ENCODE data around the gene FAM90A1. TPM values are rescaled to one million over a fixed set of nuclear protein-coding genes. Genes with fewer than 3 reads are reported as not detected.
"Not testable (repeated sequence)": the region's sequence is repeated elsewhere in the genome, so short reads cannot be mapped to it uniquely, and the experiment has no call there.

Gene FAM90A1
- total RNA-seq, 2 donors from 2014 or later = 0.18 to 0.68 TPM

DNA sequence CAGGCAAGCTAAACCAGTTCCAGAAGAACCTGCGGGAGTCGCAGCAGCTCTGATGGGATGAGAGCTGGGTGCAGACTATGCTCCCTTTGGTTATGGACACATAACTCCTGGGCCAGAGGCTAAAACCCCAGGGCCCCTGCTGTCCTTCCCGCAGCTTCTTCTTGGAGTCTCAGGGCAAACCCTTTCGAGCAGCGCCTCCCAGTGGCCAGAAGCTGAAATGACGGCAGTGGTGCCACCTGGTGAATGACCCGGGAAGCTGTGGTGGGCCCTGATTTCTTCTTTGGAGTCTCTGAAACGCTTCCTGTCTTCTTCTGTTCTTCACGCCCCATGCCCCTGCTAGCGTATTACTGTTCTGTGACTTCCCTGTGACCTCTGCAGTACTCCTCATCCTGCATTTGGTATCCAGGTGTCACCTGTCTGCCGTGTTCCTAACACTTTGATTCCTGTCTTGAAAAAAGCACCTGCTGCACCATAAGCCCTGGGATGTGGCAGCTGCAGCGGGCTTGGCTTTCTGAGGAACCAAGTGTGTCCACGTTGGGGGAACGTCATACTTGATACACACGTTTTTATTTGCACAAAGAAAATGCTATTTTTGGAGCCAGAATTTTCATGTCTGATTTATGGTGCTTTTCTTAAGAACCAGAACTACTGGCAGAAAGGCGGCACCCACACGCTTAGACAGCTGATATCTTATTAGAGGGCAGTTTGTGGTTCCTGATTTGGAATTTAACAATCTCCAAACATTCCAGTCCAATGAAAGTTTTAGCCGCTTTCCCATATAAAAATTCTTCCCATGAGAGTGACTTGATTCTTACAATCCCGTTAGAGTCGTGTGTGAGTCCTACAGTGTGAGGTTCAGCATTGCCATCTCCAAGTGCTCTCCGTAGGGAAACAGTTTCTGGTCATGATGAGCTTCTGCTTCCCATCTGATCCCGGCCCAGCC lies 4.5 kb upstream of the FAM90A1 start:
- 23% methylated on average over 22 of the region's 22 CpGs for WGBS
- H3K4me3 ChIP-seq; intact Hi-C loops (cut with DNase I); H3K27ac ChIP-seq; H3K4me1 ChIP-seq (replicated peaks); H3K27me3 ChIP-seq (replicated peaks; ENCODE audit: insufficient read depth); H3K36me3 ChIP-seq; H3K9me3 ChIP-seq: not testable (repeated sequence)
- TF ChIP-seq, protein P1, sequence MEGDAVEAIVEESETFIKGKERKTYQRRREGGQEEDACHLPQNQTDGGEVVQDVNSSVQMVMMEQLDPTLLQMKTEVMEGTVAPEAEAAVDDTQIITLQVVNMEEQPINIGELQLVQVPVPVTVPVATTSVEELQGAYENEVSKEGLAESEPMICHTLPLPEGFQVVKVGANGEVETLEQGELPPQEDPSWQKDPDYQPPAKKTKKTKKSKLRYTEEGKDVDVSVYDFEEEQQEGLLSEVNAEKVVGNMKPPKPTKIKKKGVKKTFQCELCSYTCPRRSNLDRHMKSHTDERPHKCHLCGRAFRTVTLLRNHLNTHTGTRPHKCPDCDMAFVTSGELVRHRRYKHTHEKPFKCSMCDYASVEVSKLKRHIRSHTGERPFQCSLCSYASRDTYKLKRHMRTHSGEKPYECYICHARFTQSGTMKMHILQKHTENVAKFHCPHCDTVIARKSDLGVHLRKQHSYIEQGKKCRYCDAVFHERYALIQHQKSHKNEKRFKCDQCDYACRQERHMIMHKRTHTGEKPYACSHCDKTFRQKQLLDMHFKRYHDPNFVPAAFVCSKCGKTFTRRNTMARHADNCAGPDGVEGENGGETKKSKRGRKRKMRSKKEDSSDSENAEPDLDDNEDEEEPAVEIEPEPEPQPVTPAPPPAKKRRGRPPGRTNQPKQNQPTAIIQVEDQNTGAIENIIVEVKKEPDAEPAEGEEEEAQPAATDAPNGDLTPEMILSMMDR (IDR thresholded peaks at IDR 0.05) = peak; percentile 20 to 65 (median 57)
- peak; percentile 30 for DNase-seq (ENCODE audit: low spot score)

DNA sequence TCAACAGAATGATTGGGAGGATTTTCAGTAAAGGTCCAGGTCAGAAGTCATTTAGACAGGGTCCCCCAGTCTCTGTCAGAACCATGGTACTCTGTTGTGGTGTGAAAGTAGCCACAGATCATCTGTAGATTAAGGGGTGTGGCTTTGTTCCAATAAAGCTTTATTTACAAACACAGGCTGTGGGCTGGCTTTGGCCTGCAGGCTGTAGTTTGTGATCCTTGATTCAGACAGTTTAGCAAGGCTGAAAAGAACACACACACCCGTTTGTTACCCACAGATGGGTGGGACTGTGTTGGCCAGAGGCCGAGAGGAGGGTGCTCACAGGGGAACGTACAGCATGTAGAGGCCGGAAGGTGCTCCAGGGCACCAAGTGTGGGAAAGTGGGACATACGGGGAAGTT lies 3.6 kb upstream of the FAM90A1 start:
- DNase-seq (ENCODE audit: low spot score); H3K27ac ChIP-seq; H3K36me3 ChIP-seq; H3K4me3 ChIP-seq; H3K4me1 ChIP-seq (replicated peaks); H3K9me3 ChIP-seq; intact Hi-C loops (cut with DNase I); H3K27me3 ChIP-seq (replicated peaks; ENCODE audit: insufficient read depth): not testable (repeated sequence)
- WGBS = 24% methylated on average over 3 of the region's 5 CpGs

DNA sequence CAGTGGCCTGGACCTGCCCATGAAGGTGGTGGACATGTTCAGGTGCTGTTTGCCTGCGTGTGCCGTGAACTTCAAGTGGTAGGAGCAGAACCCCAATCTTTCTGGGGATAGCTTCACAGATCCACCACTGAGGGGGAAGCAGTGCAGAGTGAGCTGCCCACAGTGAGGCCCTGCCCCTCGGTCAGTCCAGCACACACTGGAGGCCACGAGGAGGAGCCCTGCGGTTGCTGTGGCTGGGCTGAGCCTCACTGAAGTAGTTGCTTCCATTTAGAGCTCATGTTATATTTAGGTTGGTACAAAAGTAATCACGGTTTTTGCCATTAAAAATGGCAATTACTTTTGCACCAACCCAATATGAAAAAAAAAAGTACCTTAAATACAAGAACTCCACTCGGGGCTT lies 2.1 kb upstream of the FAM90A1 start:
- H3K4me1 ChIP-seq (replicated peaks); intact Hi-C loops (cut with DNase I); H3K27ac ChIP-seq; H3K27me3 ChIP-seq (replicated peaks; ENCODE audit: insufficient read depth); H3K9me3 ChIP-seq; H3K4me3 ChIP-seq; H3K36me3 ChIP-seq; DNase-seq (ENCODE audit: low spot score): not testable (repeated sequence)
- WGBS = 71% methylated on average over 6 of the region's 7 CpGs

DNA sequence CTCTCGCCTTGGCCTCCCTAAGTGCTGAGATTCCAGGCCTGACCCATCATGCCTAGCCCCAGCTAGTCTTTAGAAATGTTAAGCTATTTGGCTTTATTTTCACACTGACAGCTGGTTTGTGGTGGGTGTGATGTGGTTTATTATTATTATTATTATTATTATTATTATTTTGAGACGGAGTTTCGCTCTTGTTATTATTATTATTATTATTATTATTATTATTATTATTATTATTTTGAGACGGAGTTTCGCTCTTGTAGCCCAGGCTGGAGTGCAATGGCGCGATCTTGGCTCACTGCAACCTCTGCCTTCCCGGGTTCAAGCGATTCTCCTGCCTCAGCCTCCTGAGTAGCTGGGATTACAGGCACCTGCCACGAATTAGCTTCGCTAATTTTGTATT lies 1.2 kb upstream of the FAM90A1 start:
- H3K4me1 ChIP-seq (replicated peaks); intact Hi-C loops (cut with DNase I); H3K9me3 ChIP-seq; H3K27me3 ChIP-seq (replicated peaks; ENCODE audit: insufficient read depth); H3K4me3 ChIP-seq; DNase-seq (ENCODE audit: low spot score); H3K27ac ChIP-seq; H3K36me3 ChIP-seq: not testable (repeated sequence)
- WGBS = 92% methylated on average over 11 of the region's 11 CpGs

DNA sequence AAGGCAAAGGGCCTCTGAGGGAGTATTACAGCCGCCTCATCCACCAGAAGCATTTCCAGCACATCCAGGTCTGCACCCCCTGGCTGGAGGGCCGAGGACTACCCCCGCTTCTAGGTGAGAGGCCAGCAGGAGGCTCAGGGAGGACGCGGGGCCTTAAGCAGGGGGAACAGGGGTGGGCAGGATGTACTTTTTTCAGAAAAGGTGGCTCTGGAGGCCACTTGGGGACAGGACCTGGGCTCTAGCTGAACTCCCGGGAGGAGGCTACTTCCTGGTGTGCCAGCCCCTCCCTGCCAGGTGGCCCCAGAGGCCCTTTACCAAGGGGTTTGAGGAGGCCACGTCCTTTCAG lies 287 bp upstream of the FAM90A1 start:
- 46% methylated on average over 7 of the region's 7 CpGs for WGBS
- H3K27me3 ChIP-seq (replicated peaks; ENCODE audit: insufficient read depth); H3K4me1 ChIP-seq (replicated peaks); H3K27ac ChIP-seq; H3K9me3 ChIP-seq; H3K36me3 ChIP-seq; DNase-seq (ENCODE audit: low spot score); intact Hi-C loops (cut with DNase I): not testable (repeated sequence)
- peak overlapping the region in 1 of 2 donors; percentile 25 for H3K4me3 ChIP-seq

DNA sequence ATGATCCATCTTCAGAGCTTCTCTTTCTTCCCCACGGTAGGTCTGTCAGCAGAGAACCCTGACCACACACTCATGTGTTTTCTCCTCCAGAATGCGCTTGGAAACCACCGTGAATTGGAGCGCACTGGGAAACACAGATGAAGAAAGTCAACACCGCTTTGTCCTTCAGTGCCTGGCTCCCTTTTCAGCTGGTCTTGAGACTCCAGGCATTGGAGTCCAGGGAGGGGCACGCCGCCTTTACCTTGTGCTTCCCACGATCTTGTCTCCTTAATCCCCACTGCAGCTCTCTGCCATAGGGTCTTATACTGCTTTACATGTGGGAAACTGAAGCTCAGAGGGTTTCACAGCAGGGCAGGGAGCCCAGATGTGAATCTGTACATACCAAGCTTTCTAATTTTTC lies 1.1 kb downstream of the FAM90A1 start:
- DNase-seq (ENCODE audit: low spot score) = no peak
- 90% methylated on average over 8 of the region's 8 CpGs for WGBS
- no peaks in the 10 kb centered on the region for H3K9me3 ChIP-seq
- no peaks in the 10 kb centered on the region for H3K27me3 ChIP-seq (replicated peaks; ENCODE audit: insufficient read depth)
- H3K4me3 ChIP-seq = no peak overlapping the region
- intact Hi-C loops (cut with DNase I) = no loop called here
- TF ChIP-seq POLR2A (IDR thresholded peaks at IDR 0.05) (no peak), POLR2AphosphoS5 (IDR thresholded peaks at IDR 0.05) (no peak)
- TF ChIP-seq, protein P1 (IDR thresholded peaks at IDR 0.05) = no peak
- no peaks in the 10 kb centered on the region for H3K4me1 ChIP-seq (replicated peaks)
- H3K36me3 ChIP-seq = no peaks in the 10 kb centered on the region
- no peak overlapping the region for H3K27ac ChIP-seq

DNA sequence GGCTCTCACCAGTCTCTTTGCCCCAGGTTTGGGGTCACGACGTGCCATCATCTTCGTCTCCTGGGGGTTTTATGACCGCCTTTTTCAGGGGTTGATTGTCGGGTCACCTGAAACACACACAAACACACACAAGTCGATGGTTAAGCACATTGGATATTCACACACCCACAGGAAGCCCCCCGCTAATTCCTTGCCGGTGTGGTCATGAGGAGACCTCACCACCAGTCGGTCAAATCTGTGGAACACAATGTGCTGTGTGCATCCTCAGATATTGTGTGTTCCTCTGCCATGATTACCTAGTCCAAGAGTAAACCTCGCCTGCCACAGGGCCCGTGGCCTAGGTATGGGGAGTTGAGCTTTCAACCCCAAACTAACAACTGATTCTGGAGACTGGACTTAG lies 2.6 kb downstream of the FAM90A1 start:
- DNase-seq (ENCODE audit: low spot score); H3K4me3 ChIP-seq; H3K36me3 ChIP-seq; H3K27me3 ChIP-seq (replicated peaks; ENCODE audit: insufficient read depth); intact Hi-C loops (cut with DNase I); H3K9me3 ChIP-seq; H3K4me1 ChIP-seq (replicated peaks); H3K27ac ChIP-seq: not testable (repeated sequence)
- 95% methylated on average over 10 of the region's 11 CpGs for WGBS

DNA sequence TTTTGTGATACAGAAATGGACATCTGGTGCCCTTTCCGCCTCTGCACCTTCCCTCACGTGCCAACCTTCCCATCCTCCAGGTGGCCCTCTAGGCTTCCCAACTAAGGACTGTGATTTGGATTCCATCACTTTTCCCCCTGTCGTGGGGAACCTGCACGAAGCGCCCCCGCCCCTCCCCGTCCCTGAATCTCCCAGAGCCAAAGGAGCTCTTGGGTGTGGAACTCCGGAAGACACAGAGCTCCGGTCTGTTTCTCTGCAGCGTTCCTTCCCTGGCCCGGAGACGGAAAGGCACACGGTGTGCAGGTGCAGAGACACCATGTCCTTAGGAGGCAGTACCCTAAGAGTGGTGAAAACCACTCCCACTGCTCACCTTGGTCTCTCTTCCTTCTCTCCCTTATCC lies 3.8 kb downstream of the FAM90A1 start:
- intact Hi-C loops (cut with DNase I); H3K4me1 ChIP-seq (replicated peaks); H3K4me3 ChIP-seq; H3K27ac ChIP-seq; H3K36me3 ChIP-seq; H3K27me3 ChIP-seq (replicated peaks; ENCODE audit: insufficient read depth); H3K9me3 ChIP-seq; DNase-seq (ENCODE audit: low spot score): not testable (repeated sequence)
- 82% methylated on average over 13 of the region's 13 CpGs for WGBS

DNA sequence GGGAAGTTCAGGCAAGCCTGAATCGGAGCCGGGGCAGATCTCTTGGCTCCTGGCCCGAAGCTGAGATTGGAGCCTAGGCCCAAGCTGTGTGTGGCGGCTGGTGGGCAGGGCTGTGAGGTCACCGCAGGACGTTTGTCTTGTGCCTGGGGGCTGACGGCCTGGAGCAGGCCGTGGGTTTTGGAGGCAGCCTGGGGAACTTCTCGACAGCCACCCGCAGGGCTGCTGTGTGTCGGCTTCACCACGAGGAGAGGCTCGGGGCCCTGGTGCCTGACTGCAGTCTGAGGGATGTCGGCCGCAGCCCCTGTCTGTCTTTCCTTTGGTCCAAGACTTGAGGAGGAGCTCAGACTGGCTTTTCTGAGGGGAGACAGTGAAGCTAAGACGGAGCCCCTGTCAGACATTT lies 5.1 kb downstream of the FAM90A1 start:
- DNase-seq (ENCODE audit: low spot score); H3K27ac ChIP-seq; H3K36me3 ChIP-seq; H3K4me1 ChIP-seq (replicated peaks); H3K27me3 ChIP-seq (replicated peaks; ENCODE audit: insufficient read depth); H3K9me3 ChIP-seq; intact Hi-C loops (cut with DNase I); H3K4me3 ChIP-seq: not testable (repeated sequence)
- WGBS = 98% methylated on average over 15 of the region's 16 CpGs

DNA sequence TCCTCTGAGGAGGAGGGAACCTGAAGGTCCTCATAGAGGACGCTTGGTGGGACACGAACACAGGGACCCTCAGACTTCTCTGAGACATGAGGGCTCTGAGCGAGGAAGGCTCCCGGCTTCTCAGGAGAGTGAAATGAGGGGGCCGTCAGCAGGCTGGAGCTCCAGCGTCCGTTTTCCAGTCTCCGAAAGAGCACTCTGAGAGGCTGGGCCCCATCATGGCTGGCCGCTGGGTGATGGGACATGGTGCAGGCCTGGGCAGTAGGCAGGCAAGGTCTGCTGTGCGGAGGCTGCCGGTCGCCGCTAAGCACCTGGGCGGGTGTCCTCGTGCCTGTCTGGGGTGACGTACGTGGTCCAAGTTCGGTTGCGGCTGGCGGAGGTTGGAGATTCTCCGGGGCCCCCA lies 5.6 kb downstream of the FAM90A1 start:
- H3K4me3 ChIP-seq; H3K9me3 ChIP-seq; DNase-seq (ENCODE audit: low spot score); H3K27ac ChIP-seq; intact Hi-C loops (cut with DNase I); H3K4me1 ChIP-seq (replicated peaks); H3K36me3 ChIP-seq; H3K27me3 ChIP-seq (replicated peaks; ENCODE audit: insufficient read depth): not testable (repeated sequence)
- WGBS = 90% methylated on average over 10 of the region's 21 CpGs

DNA sequence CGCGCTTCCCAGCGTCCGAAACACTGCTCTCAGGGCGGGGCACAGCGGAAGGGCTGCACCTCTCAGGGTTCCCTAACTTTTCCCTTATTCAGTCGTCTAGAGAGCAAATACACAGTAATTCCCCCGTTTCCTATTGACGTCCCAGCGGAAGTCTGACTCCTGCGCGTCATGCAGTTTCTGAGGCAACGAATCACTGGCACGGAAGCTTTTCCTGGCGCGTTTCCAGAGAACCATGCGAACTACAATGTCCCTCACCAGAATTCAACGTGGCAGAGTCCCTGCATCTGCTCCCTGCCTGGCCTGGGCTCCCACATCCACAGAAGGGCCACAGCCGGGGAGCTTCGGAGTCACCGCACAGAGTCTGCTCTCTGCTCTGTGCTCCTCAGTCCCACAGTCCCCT lies 6.0 kb downstream of the FAM90A1 start:
- 85% methylated on average over 21 of the region's 21 CpGs for WGBS

More for the DNA sequence above, 6.0 kb downstream of the FAM90A1 start:
- H3K4me3 ChIP-seq; H3K4me1 ChIP-seq (replicated peaks); intact Hi-C loops (cut with DNase I); H3K9me3 ChIP-seq; H3K36me3 ChIP-seq; H3K27ac ChIP-seq; H3K27me3 ChIP-seq (replicated peaks; ENCODE audit: insufficient read depth); DNase-seq (ENCODE audit: low spot score): not testable (repeated sequence)
